ENCODE data around the gene KDM5C. TPM values are rescaled to one million over a fixed set of nuclear protein-coding genes. Genes with fewer than 3 reads are reported as not detected.

Gene KDM5C
- total RNA-seq, 2 donors from 2014 or later: 65.1 to 171 TPM

- DNase-seq (no peak), ATAC-seq (no peak)
- Histone ChIP-seq H3K27me3 (no peaks in the 10 kb centered on the region), H3K27ac (no peak overlapping the region), H3K4me3 (no peak overlapping the region), H3K36me3 (replicated peaks in 1 of 2; ENCODE audit: insufficient read depth in 1 of 2, low read depth in 2 of 2) (no peaks in the 10 kb centered on the region), H3K9me3 (no peaks in the 10 kb centered on the region), H3K4me1 (no peaks in the 10 kb centered on the region)
- no peak for TF ChIP-seq CTCF (IDR thresholded peaks at IDR 0.05)
- TF ChIP-seq POLR2A (IDR thresholded peaks at IDR 0.05): no peak
- WGBS, 2 donors: 87 to 90% methylated on average over 9 to 10 of the region's 11 CpGs
- intact Hi-C loops (cut with DNase I): no loop called here
Measured at GRCh38 chrX:53159184-53159583, 65.8 kb downstream of the KDM5C start.

- no peak overlapping the region for H3K27ac ChIP-seq
- H3K4me1 ChIP-seq: no peaks in the 10 kb centered on the region
- H3K36me3 ChIP-seq (replicated peaks in 1 of 2; ENCODE audit: insufficient read depth in 1 of 2, low read depth in 2 of 2): no peaks in the 10 kb centered on the region
- H3K9me3 ChIP-seq: no peaks in the 10 kb centered on the region
- 50 to 65% methylated on average over 2 of the region's 2 CpGs for WGBS, 2 donors
- intact Hi-C loops (cut with DNase I): no loop called here
- no peak overlapping the region for H3K4me3 ChIP-seq
- TF ChIP-seq CTCF (IDR thresholded peaks at IDR 0.05) (no peak), POLR2A (IDR thresholded peaks at IDR 0.05) (no peak)
- H3K27me3 ChIP-seq: no peaks in the 10 kb centered on the region
- ATAC-seq: no peak
- DNase-seq: no peak
Measured at GRCh38 chrX:53156207-53156596, 68.8 kb downstream of the KDM5C start.

GRCh38 chrX:53155512-53156206 is 69.3 kb downstream of the KDM5C start:
- H3K4me3 ChIP-seq: no peak overlapping the region
- H3K27ac ChIP-seq: no peak overlapping the region
- no peaks in the 10 kb centered on the region for H3K27me3 ChIP-seq
- intact Hi-C loops (cut with DNase I): no loop called here
- no peaks in the 10 kb centered on the region for H3K4me1 ChIP-seq
- no peaks in the 10 kb centered on the region for H3K9me3 ChIP-seq
- TF ChIP-seq CTCF (IDR thresholded peaks at IDR 0.05): no peak
- TF ChIP-seq POLR2A (IDR thresholded peaks at IDR 0.05): no peak
- WGBS, 2 donors: 92 to 96% methylated on average over 8 of the region's 8 CpGs
- H3K36me3 ChIP-seq (replicated peaks in 1 of 2; ENCODE audit: insufficient read depth in 1 of 2, low read depth in 2 of 2): no peaks in the 10 kb centered on the region
- DNase-seq (no peak), ATAC-seq (no peak)

- Histone ChIP-seq H3K27me3 (no peaks in the 10 kb centered on the region), H3K4me3 (no peak overlapping the region), H3K27ac (no peak overlapping the region), H3K36me3 (replicated peaks in 1 of 2; ENCODE audit: insufficient read depth in 1 of 2, low read depth in 2 of 2) (no peaks in the 10 kb centered on the region), H3K9me3 (no peaks in the 10 kb centered on the region), H3K4me1 (no peaks in the 10 kb centered on the region)
- intact Hi-C loops (cut with DNase I): no loop called here
- 100% methylated on average over 1 of the region's 1 CpG; no CpG with 5 or more reads in 1 of the 2 donors for WGBS, 2 donors
- ATAC-seq (no peak), DNase-seq (no peak)
- TF ChIP-seq POLR2A (IDR thresholded peaks at IDR 0.05): no peak
- TF ChIP-seq CTCF (IDR thresholded peaks at IDR 0.05): no peak
Measured at GRCh38 chrX:53153581-53153980, 71.4 kb downstream of the KDM5C start.

Small RNA genes lying within 50 kb of the gene (microRNA-seq; reads per million reads assigned to microRNA genes)
- 0.90 to 1.9 reads per million in 2 donors for gene MIR6894 (ENCODE audit: borderline number of aligned reads in 2 of 2, borderline replicate concordance in 2 of 2)
- gene MIR6895 (ENCODE audit: borderline number of aligned reads in 2 of 2, borderline replicate concordance in 2 of 2): 0.45 to 0.93 reads per million in 2 donors

Small RNA genes lying within 50 kb of the gene (small RNA-seq; reads per million reads assigned to genes)
- gene AL139396.1: not detected
- not detected for gene MIR6894
- not detected for gene MIR6895

Other genes with a start within 250 kb of the KDM5C start
- gene GPR173, start 176.4 kb downstream of the KDM5C start, total RNA-seq: under 1 TPM; 0.26 to 0.66 TPM
- 10 to 100 TPM; 28.3 to 40.5 TPM for gene TSPYL2, start 142.8 kb downstream of the KDM5C start, total RNA-seq
- gene KANTR, start 131.1 kb downstream of the KDM5C start, total RNA-seq: 10 to 100 TPM; 12.2 to 13.0 TPM
- gene IQSEC2, start 56.4 kb upstream of the KDM5C start, total RNA-seq: 10 to 100 TPM; 12.7 to 30.3 TPM
- gene SMC1A, start 197.4 kb upstream of the KDM5C start, total RNA-seq: 10 to 100 TPM; 24.6 to 38.6 TPM
- under 1 TPM; 0.52 to 0.99 TPM for gene RIBC1, start 197.7 kb upstream of the KDM5C start, total RNA-seq
- 10 to 100 TPM; 40.5 to 50.1 TPM for gene HSD17B10, start 209.2 kb upstream of the KDM5C start, total RNA-seq

All from body of pancreas (tissue), 4 donors.